ENCODE measurements around the gene KHNYN. TPM values are rescaled to one million over a fixed set of nuclear protein-coding genes. Genes with fewer than 3 reads are reported as not detected.

KHNYN gene
- total RNA-seq, 1 experiment from 2014 or later, result 33.2 TPM

DNA sequence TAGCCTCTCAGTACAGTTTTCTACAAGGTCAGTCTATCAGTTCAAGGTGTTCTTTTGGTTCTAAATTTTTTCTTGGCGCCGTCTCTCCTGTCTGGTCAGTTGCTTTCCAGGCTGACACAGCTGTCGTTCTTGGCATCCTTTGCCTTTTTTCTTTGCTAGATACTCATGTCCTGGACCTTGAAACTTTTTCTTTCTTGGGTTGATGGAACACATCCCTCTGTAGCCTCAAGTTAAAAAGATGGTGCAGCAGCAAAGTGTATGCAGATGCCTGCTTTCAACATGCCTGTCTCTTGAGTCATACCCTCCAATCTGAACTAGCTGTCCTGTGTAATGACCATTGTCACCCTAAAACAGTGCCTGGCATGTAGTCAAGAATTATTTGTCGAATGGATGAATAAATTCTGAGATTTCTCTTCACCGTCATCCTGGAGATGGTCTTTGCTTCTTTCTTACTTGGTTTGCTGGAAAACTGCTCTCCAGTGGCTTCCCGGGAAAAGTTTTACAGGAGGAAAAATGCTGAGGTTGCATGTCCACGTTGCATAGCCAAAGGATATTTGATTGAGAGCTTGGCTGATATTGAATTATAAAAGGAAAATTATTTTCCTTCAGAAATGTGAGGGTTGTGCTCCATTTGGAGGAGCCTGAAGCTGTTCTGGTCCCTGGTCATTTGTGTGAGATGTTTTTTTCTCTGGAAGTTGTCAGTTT, 26.3 kb upstream of the KHNYN start:
- Mint-ChIP-seq H3K27ac (no peak overlapping the region), H3K4me1 (peaks cover 35% of the 10 kb centered on the region), H3K9me3 (no peaks in the 10 kb centered on the region), H3K36me3 (no peaks in the 10 kb centered on the region), H3K27me3 (ENCODE audit: low read depth) (peaks cover 8% of the 10 kb centered on the region), H3K4me3 (no peak overlapping the region)
- ATAC-seq, result no peak
- no peak for DNase-seq (ENCODE audit: low spot score)
- ChIA-PET CTCF (interaction anchor here (1.1 to 1.8 kb wide), 4 partner anchors 15 to 28 kb away, joined by 3 to 14 read pairs (median 6); no protein-coding TSS in a partner anchor), POLR2A (no interaction called here)
- no peak for TF ChIP-seq CBFB (CRISPR knock-in tag; IDR thresholded peaks at IDR 0.05; ENCODE audit: low read depth)

DNA sequence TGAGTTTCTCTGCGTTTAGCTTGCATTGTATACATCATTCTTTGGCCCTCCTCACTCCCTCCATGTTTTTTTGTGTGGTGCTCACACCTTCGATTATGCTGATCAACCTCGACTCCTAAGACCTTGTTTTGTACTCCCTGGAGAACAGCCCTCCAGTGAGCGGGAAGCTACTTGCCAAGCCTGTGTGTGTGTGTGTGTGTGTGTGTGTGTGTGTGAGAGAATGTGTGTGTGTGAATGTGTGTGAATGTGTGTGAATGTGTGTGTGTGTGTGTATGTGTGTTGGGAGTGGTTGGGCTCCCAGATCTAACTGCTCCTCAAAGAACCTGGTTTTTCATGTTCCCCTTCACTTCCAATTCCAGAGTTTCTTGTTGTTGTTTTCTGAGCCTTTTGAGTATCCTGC, 24.9 kb upstream of the KHNYN start:
- H3K27ac Mint-ChIP-seq, result no peak overlapping the region
- TF ChIP-seq, protein P1, sequence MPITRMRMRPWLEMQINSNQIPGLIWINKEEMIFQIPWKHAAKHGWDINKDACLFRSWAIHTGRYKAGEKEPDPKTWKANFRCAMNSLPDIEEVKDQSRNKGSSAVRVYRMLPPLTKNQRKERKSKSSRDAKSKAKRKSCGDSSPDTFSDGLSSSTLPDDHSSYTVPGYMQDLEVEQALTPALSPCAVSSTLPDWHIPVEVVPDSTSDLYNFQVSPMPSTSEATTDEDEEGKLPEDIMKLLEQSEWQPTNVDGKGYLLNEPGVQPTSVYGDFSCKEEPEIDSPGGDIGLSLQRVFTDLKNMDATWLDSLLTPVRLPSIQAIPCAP (CRISPR knock-in tag; IDR thresholded peaks at IDR 0.05), result no peak
- TF ChIP-seq, protein P2, sequence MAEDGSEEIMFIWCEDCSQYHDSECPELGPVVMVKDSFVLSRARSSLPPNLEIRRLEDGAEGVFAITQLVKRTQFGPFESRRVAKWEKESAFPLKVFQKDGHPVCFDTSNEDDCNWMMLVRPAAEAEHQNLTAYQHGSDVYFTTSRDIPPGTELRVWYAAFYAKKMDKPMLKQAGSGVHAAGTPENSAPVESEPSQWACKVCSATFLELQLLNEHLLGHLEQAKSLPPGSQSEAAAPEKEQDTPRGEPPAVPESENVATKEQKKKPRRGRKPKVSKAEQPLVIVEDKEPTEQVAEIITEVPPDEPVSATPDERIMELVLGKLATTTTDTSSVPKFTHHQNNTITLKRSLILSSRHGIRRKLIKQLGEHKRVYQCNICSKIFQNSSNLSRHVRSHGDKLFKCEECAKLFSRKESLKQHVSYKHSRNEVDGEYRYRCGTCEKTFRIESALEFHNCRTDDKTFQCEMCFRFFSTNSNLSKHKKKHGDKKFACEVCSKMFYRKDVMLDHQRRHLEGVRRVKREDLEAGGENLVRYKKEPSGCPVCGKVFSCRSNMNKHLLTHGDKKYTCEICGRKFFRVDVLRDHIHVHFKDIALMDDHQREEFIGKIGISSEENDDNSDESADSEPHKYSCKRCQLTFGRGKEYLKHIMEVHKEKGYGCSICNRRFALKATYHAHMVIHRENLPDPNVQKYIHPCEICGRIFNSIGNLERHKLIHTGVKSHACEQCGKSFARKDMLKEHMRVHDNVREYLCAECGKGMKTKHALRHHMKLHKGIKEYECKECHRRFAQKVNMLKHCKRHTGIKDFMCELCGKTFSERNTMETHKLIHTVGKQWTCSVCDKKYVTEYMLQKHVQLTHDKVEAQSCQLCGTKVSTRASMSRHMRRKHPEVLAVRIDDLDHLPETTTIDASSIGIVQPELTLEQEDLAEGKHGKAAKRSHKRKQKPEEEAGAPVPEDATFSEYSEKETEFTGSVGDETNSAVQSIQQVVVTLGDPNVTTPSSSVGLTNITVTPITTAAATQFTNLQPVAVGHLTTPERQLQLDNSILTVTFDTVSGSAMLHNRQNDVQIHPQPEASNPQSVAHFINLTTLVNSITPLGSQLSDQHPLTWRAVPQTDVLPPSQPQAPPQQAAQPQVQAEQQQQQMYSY (CRISPR knock-in tag; IDR thresholded peaks at IDR 0.05), result no peak
- TF ChIP-seq E2F5 (CRISPR knock-in tag; IDR thresholded peaks at IDR 0.05) (no peak), HMGA2 (CRISPR knock-in tag; IDR thresholded peaks at IDR 0.05) (no peak)
- TF ChIP-seq, protein P3, sequence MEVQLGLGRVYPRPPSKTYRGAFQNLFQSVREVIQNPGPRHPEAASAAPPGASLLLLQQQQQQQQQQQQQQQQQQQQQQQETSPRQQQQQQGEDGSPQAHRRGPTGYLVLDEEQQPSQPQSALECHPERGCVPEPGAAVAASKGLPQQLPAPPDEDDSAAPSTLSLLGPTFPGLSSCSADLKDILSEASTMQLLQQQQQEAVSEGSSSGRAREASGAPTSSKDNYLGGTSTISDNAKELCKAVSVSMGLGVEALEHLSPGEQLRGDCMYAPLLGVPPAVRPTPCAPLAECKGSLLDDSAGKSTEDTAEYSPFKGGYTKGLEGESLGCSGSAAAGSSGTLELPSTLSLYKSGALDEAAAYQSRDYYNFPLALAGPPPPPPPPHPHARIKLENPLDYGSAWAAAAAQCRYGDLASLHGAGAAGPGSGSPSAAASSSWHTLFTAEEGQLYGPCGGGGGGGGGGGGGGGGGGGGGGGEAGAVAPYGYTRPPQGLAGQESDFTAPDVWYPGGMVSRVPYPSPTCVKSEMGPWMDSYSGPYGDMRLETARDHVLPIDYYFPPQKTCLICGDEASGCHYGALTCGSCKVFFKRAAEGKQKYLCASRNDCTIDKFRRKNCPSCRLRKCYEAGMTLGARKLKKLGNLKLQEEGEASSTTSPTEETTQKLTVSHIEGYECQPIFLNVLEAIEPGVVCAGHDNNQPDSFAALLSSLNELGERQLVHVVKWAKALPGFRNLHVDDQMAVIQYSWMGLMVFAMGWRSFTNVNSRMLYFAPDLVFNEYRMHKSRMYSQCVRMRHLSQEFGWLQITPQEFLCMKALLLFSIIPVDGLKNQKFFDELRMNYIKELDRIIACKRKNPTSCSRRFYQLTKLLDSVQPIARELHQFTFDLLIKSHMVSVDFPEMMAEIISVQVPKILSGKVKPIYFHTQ (CRISPR knock-in tag; IDR thresholded peaks at IDR 0.05), result no peak
- no peaks in the 10 kb centered on the region for H3K9me3 Mint-ChIP-seq
- ChIA-PET CTCF (interaction anchor here (1.2 to 1.8 kb wide), 4 partner anchors 27 to 73 kb away, joined by 4 to 14 read pairs (median 6); no protein-coding TSS in a partner anchor), POLR2A (no interaction called here)
- no peak for DNase-seq (ENCODE audit: low spot score)
- peaks cover 3% of the 10 kb centered on the region for H3K27me3 Mint-ChIP-seq (ENCODE audit: low read depth)
- no peaks in the 10 kb centered on the region for H3K36me3 Mint-ChIP-seq
- ATAC-seq, result no peak
- H3K4me3 Mint-ChIP-seq, result no peak overlapping the region
- peaks cover 30% of the 10 kb centered on the region for H3K4me1 Mint-ChIP-seq

GRCh38 chr14:24406416-24406815, 23.3 kb upstream of the KHNYN start:
- no peak for ATAC-seq
- POLR2A ChIA-PET, result interaction anchor here (0.5 to 1.3 kb wide), 3 partner anchors 25 to 37 kb away, joined by 3 read pairs; no protein-coding TSS in a partner anchor
- no peaks in the 10 kb centered on the region for H3K9me3 Mint-ChIP-seq
- TF ChIP-seq CDX4 (CRISPR knock-in tag; IDR thresholded peaks at IDR 0.05; ENCODE audit: borderline replicate concordance) (no peak), MYBL2 (CRISPR knock-in tag; IDR thresholded peaks at IDR 0.05) (no peak)
- TF ChIP-seq, protein P4, sequence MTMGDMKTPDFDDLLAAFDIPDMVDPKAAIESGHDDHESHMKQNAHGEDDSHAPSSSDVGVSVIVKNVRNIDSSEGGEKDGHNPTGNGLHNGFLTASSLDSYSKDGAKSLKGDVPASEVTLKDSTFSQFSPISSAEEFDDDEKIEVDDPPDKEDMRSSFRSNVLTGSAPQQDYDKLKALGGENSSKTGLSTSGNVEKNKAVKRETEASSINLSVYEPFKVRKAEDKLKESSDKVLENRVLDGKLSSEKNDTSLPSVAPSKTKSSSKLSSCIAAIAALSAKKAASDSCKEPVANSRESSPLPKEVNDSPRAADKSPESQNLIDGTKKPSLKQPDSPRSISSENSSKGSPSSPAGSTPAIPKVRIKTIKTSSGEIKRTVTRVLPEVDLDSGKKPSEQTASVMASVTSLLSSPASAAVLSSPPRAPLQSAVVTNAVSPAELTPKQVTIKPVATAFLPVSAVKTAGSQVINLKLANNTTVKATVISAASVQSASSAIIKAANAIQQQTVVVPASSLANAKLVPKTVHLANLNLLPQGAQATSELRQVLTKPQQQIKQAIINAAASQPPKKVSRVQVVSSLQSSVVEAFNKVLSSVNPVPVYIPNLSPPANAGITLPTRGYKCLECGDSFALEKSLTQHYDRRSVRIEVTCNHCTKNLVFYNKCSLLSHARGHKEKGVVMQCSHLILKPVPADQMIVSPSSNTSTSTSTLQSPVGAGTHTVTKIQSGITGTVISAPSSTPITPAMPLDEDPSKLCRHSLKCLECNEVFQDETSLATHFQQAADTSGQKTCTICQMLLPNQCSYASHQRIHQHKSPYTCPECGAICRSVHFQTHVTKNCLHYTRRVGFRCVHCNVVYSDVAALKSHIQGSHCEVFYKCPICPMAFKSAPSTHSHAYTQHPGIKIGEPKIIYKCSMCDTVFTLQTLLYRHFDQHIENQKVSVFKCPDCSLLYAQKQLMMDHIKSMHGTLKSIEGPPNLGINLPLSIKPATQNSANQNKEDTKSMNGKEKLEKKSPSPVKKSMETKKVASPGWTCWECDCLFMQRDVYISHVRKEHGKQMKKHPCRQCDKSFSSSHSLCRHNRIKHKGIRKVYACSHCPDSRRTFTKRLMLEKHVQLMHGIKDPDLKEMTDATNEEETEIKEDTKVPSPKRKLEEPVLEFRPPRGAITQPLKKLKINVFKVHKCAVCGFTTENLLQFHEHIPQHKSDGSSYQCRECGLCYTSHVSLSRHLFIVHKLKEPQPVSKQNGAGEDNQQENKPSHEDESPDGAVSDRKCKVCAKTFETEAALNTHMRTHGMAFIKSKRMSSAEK (CRISPR knock-in tag; IDR thresholded peaks at IDR 0.05; ENCODE audit: borderline replicate concordance), result no peak
- TF ChIP-seq, protein P5, sequence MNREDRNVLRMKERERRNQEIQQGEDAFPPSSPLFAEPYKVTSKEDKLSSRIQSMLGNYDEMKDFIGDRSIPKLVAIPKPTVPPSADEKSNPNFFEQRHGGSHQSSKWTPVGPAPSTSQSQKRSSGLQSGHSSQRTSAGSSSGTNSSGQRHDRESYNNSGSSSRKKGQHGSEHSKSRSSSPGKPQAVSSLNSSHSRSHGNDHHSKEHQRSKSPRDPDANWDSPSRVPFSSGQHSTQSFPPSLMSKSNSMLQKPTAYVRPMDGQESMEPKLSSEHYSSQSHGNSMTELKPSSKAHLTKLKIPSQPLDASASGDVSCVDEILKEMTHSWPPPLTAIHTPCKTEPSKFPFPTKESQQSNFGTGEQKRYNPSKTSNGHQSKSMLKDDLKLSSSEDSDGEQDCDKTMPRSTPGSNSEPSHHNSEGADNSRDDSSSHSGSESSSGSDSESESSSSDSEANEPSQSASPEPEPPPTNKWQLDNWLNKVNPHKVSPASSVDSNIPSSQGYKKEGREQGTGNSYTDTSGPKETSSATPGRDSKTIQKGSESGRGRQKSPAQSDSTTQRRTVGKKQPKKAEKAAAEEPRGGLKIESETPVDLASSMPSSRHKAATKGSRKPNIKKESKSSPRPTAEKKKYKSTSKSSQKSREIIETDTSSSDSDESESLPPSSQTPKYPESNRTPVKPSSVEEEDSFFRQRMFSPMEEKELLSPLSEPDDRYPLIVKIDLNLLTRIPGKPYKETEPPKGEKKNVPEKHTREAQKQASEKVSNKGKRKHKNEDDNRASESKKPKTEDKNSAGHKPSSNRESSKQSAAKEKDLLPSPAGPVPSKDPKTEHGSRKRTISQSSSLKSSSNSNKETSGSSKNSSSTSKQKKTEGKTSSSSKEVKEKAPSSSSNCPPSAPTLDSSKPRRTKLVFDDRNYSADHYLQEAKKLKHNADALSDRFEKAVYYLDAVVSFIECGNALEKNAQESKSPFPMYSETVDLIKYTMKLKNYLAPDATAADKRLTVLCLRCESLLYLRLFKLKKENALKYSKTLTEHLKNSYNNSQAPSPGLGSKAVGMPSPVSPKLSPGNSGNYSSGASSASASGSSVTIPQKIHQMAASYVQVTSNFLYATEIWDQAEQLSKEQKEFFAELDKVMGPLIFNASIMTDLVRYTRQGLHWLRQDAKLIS (CRISPR knock-in tag; IDR thresholded peaks at IDR 0.05; ENCODE audit: borderline replicate concordance), result no peak

More at GRCh38 chr14:24406416-24406815, 23.3 kb upstream of the KHNYN start:
- peaks cover 25% of the 10 kb centered on the region for H3K4me1 Mint-ChIP-seq
- no peak overlapping the region for H3K27ac Mint-ChIP-seq
- no peak overlapping the region for H3K4me3 Mint-ChIP-seq
- H3K36me3 Mint-ChIP-seq, result no peaks in the 10 kb centered on the region
- CTCF ChIA-PET, result interaction anchor here (0.5 to 1.8 kb wide), 9 partner anchors 21 to 121 kb away, joined by 3 to 8 read pairs (median 4); partner anchors contain the start of genes CIDEB and KHNYN
- H3K27me3 Mint-ChIP-seq (ENCODE audit: low read depth), result no peaks in the 10 kb centered on the region
- no peak for DNase-seq (ENCODE audit: low spot score)

Measured in WTC11 (cell line).